CD4-positive, alpha-beta memory T cell (primary cell): ENCODE measurements around the gene RABGAP1L. TPM values are rescaled to one million over a fixed set of nuclear protein-coding genes. Genes with fewer than 3 reads are reported as not detected.
"Not testable (repeated sequence)": the region's sequence is repeated elsewhere in the genome, so short reads cannot be mapped to it uniquely, and the experiment has no call there.

Source experiments
- CTCF ChIA-PET: fragments of 350-600 bp; sonication (Branson Sonifier 250); formaldehyde crosslinking; loops from one replicate; lab custom pipeline; 2021; ENCODE audit warnings: inconsistent platforms; ENCODE audit not compliant: partially characterized antibody; lab: Charles Lee
- POLR2A ChIA-PET: fragments of 350-600 bp; sonication (Branson Sonifier 250); formaldehyde crosslinking; loops from one replicate; lab custom pipeline; 2021; ENCODE audit not compliant: partially characterized antibody; lab: Charles Lee
- DNase-seq, 5 donors: peaks; one replicate each; pipeline versions ENCODE4 v3.0.0 to v3.0.0-alpha.2; 2020 to 2022; ENCODE audit warnings: mixed read lengths in 1 of 5
- H3K27ac ChIP-seq: one replicate; pipeline ENCODE4 v1.7.0; 2013; ENCODE audit warnings: low read depth, low read length
- H3K27me3 ChIP-seq: 2 replicates; pipeline ENCODE4 v1.7.0; 2013; ENCODE audit warnings: mild to moderate bottlenecking, low read length, moderate library complexity; ENCODE audit not compliant: insufficient read depth
- H3K36me3 ChIP-seq: 2 replicates; pipeline ENCODE4 v1.7.0; 2013; ENCODE audit warnings: mild to moderate bottlenecking, low read length, moderate library complexity; ENCODE audit not compliant: insufficient read depth
- H3K4me1 ChIP-seq: 2 replicates; pipeline ENCODE4 v1.7.0; 2013; ENCODE audit warnings: mild to moderate bottlenecking, low read length, moderate library complexity; ENCODE audit not compliant: insufficient read depth
- H3K4me3 ChIP-seq, 2 donors: one replicate each; pipeline ENCODE4 v1.7.0; 2013; ENCODE audit warnings: low read length in 2 of 2, mild to moderate bottlenecking in 1 of 2
- H3K9me3 ChIP-seq, 2 donors: one replicate each; pipeline ENCODE4 v1.7.0; 2013; ENCODE audit warnings: low read length in 2 of 2, control low read depth in 1 of 2; ENCODE audit not compliant: control insufficient read depth in 1 of 2
- H3K27ac Mint-ChIP-seq, 7 donors: one replicate each; pipeline ENCODE4 v1.8.0; 2020 to 2021; ENCODE audit warnings: mixed read lengths in 7 of 7, mild to moderate bottlenecking in 6 of 7, inconsistent platforms in 3 of 7, moderate library complexity in 3 of 7
- H3K27me3 Mint-ChIP-seq, 2 donors: one replicate each; pipeline ENCODE4 v1.8.0; 2020 to 2021; ENCODE audit warnings: mixed read lengths in 2 of 2
- H3K36me3 Mint-ChIP-seq, 2 donors: one replicate each; pipeline ENCODE4 v1.8.0; 2020 to 2021; ENCODE audit warnings: mixed read lengths in 2 of 2, inconsistent platforms in 1 of 2, mild to moderate bottlenecking in 1 of 2
- H3K4me1 Mint-ChIP-seq, 4 donors: one replicate each; pipeline ENCODE4 v1.8.0; 2020 to 2021; ENCODE audit warnings: mixed read lengths in 4 of 4, mild to moderate bottlenecking in 1 of 4
- H3K4me3 Mint-ChIP-seq, 8 donors: one replicate each; pipeline ENCODE4 v1.8.0; 2020 to 2021; ENCODE audit warnings: mixed read lengths in 8 of 8, mild to moderate bottlenecking in 7 of 8, moderate library complexity in 6 of 8, inconsistent platforms in 3 of 8
- H3K9me3 Mint-ChIP-seq, 8 donors: one replicate each; pipeline ENCODE4 v1.8.0; 2020 to 2021; ENCODE audit warnings: mixed read lengths in 8 of 8, mild to moderate bottlenecking in 5 of 8, inconsistent platforms in 3 of 8, moderate library complexity in 1 of 8
- intact Hi-C: fragments of 100-400 bp; cut with micrococcal nuclease; formaldehyde crosslinking; loops from one replicate; pipeline ENCODE4 v1.15.1; 2023
- polyA plus RNA-seq, 2 donors: library from polyadenylated mRNA; unstranded; fragments of 300-500 nt; fragmentation: Illumina TruSeq; gene quantifications; one replicate each; pipeline ENCODE4 v1.2.3, GENCODE V29; 2021
- total RNA-seq, 2 experiments: library from RNA; stranded (reverse); gene quantifications; one replicate each; pipeline ENCODE4 v1.2.3, GENCODE V29; 2021

Gene RABGAP1L
- total and polyA plus RNA-seq, 4 experiments from 2014 or later = 75.7 to 114 (median 96.8) TPM

DNA sequence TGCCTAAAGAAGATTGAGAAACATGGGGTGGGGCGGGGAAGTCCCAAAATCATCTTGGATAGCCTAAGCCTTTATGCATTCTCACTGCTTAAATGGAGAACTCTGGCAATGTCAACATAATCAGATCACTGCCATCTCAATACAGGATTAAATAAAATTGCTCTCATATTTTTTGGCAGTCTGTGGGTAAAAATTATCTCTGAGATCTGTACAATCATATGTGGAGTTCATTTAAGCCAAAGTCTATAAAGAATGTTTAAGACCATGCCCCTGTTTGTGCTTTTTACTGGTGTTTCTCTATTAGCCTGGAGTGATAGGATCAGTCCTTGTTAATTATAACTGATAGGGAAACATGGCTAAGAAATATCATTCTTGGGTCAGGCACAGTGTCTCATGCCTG, 424.8 kb downstream of the RABGAP1L start:
- H3K4me3 ChIP-seq = no peak overlapping the region
- H3K36me3 ChIP-seq = no peaks in the 10 kb centered on the region
- ChIA-PET CTCF (no interaction called here), POLR2A (no interaction called here)
- Mint-ChIP-seq H3K4me1 (peaks cover 0 to 6% (median under 1%) of the 10 kb centered on the region in 4 donors), H3K4me3 (no peak overlapping the region), H3K27ac (peak overlapping the region in 1 of 7 donors; percentile 53), H3K36me3 (peaks cover 48 to 55% of the 10 kb centered on the region in 2 donors), H3K9me3 (peaks cover 4 to 26% (median 18%) of the 10 kb centered on the region in 8 donors), H3K27me3 (no peaks in the 10 kb centered on the region)
- H3K9me3 ChIP-seq = peaks cover 0 to 3% of the 10 kb centered on the region in 2 donors
- intact Hi-C loops = no loop called here
- no peak overlapping the region for H3K27ac ChIP-seq
- H3K4me1 ChIP-seq = no peaks in the 10 kb centered on the region
- no peak for DNase-seq
- H3K27me3 ChIP-seq = no peaks in the 10 kb centered on the region

DNA sequence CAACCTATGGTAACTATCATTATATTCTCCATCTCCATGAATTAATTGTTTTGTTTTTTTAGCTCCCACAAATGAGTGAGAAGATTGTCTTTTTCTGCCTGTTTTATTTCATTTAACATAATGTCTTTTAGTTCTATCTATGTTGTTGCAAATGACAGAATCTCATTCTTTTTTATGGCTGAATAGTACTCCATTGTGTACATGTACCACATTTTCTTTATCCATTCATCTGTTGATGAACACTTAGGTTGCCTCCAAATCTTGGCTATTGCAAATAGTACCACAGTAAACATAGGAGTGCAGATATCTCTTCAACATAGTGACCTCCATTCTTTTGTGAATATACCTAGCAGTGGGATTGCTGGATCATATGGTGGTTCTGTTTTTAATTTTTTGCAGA, 429.3 kb downstream of the RABGAP1L start:
- H3K9me3 ChIP-seq, POLR2A ChIA-PET, H3K4me3 Mint-ChIP-seq, intact Hi-C loops, H3K36me3 ChIP-seq, H3K4me3 ChIP-seq, H3K4me1 Mint-ChIP-seq, H3K27me3 Mint-ChIP-seq, H3K27ac ChIP-seq, DNase-seq, CTCF ChIA-PET, H3K27ac Mint-ChIP-seq, H3K27me3 ChIP-seq, H3K4me1 ChIP-seq: not testable (repeated sequence)
- Mint-ChIP-seq H3K36me3 (peaks cover 37 to 45% of the 10 kb centered on the region in 2 donors), H3K9me3 (peaks cover 3 to 28% (median 18%) of the 10 kb centered on the region in 8 donors)

DNA sequence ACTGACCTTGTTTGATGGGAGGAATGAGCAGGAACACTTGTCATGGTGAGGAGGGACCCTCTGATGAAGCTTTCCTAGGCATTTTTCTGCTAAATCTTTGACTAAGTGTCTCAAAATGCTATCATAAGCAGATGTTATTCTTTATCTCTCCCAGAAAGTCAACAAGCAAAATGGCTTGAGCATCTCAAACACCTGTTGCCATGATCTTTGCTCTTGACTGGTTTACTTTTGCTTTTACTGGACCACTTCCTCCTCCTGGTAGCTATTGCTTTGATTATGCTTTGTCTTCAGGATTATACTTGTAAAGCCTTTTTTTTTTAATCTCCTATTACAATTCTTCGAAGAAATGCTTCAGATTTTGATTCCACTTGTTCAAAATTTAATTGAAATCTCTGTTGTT, 445.9 kb downstream of the RABGAP1L start:
- intact Hi-C loops = no loop called here
- Histone ChIP-seq H3K36me3 (no peaks in the 10 kb centered on the region), H3K4me1 (no peaks in the 10 kb centered on the region), H3K4me3 (no peak overlapping the region), H3K27me3 (no peaks in the 10 kb centered on the region), H3K27ac (no peak overlapping the region), H3K9me3 (no peaks in the 10 kb centered on the region)
- Mint-ChIP-seq H3K36me3 (peaks cover 47 to 49% of the 10 kb centered on the region in 2 donors), H3K4me3 (no peak overlapping the region), H3K4me1 (peaks cover 1 to 9% (median 4%) of the 10 kb centered on the region in 4 donors), H3K27ac (no peak overlapping the region), H3K9me3 (peaks cover 3 to 12% (median 5%) of the 10 kb centered on the region in 8 donors), H3K27me3 (no peaks in the 10 kb centered on the region)
- CTCF ChIA-PET = no interaction called here
- DNase-seq = no peak
- POLR2A ChIA-PET = no interaction called here

DNA sequence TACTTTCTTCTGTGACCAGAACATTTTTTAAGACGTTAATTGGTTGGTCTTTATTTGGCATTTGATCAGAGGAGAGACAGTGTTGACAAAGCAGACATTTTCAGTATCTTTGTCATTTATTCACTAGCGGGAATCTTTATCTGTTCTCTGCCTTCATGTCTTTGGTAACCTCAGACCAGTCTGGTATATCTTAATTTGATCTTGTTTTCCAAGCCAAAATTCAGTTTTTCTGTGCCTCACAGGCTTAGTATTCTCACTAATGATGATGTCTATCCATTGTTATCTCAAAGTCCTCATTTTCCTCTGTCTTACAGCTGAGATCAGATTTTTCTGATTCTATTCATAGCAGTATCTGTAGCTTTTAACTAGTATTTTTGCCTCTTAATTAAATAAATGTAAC, 447.2 kb downstream of the RABGAP1L start:
- Mint-ChIP-seq H3K4me1 (peaks cover 1 to 9% (median 4%) of the 10 kb centered on the region in 4 donors), H3K4me3 (no peak overlapping the region), H3K36me3 (peaks cover 39 to 42% of the 10 kb centered on the region in 2 donors), H3K27me3 (no peaks in the 10 kb centered on the region), H3K27ac (peak overlapping the region in 1 of 7 donors; percentile 61), H3K9me3 (peaks cover 3 to 12% (median 6%) of the 10 kb centered on the region in 8 donors)
- H3K27ac ChIP-seq = no peak overlapping the region
- no peak overlapping the region for H3K4me3 ChIP-seq
- no peaks in the 10 kb centered on the region for H3K9me3 ChIP-seq
- ChIA-PET POLR2A (no interaction called here), CTCF (no interaction called here)
- no peak for DNase-seq
- H3K4me1 ChIP-seq = no peaks in the 10 kb centered on the region
- intact Hi-C loops = no loop called here
- H3K27me3 ChIP-seq = no peaks in the 10 kb centered on the region
- no peaks in the 10 kb centered on the region for H3K36me3 ChIP-seq

DNA sequence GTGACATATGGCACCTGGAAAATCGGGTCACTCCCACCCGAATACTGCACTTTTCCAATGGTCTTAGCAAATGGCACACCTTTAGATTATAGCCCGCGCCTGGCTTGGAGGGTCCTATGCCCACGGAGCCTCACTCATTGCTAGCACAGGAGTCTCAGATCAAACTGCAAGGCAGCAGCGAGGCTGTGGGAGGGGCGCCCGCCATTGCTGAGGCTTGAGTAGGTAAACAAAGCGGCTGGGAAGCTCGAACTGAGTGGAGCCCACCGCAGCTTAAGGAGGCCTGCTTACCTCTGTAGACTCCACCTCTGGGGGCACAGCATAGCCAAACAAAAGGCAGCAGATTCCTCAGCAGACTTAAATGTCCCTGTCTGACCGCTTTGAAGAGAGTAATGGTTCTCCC, 458.6 kb downstream of the RABGAP1L start:
- H3K36me3 ChIP-seq, H3K4me3 Mint-ChIP-seq, H3K27ac ChIP-seq, POLR2A ChIA-PET, DNase-seq, H3K4me3 ChIP-seq, H3K4me1 Mint-ChIP-seq, H3K4me1 ChIP-seq, H3K27me3 ChIP-seq, H3K27me3 Mint-ChIP-seq, intact Hi-C loops, CTCF ChIA-PET, H3K9me3 ChIP-seq, H3K27ac Mint-ChIP-seq: not testable (repeated sequence)
- peaks cover 31 to 48% of the 10 kb centered on the region in 2 donors for H3K36me3 Mint-ChIP-seq
- peaks cover 0 to 17% (median 9%) of the 10 kb centered on the region in 8 donors for H3K9me3 Mint-ChIP-seq

DNA sequence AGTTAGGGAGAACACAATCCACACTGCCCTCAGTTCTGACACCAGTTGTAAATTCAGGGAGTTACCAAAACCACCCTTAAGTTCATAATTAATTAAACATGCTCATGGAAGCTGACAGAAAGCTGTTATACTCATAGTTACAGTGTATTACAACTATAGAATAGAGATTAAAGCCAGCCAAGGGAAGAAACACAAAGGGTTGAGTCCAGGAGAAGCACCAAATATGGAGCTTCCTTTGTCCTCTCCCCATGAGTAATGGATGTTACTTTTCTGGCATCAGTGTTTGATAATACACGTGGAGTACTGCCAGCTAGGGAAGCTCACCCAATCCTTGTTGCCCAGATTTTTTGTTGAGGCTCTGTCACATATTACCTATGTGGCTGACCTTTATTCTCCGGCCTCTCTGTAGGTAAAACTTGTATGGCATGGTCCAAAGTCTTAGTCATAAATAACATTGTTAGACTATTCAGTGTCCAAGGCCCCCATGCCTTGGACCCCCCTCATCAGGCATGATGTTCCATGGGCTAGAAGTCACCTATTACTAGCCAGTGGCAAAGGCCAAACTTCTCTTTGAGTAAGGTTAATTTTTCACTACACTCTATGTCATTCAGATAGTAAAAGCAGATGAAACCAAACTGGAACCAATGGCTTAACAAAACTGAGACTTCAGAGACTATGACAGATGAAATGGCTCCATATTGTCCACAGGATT, 464.2 kb downstream of the RABGAP1L start:
- Mint-ChIP-seq H3K27me3 (no peaks in the 10 kb centered on the region), H3K9me3 (peaks cover 0 to 22% (median 8%) of the 10 kb centered on the region in 8 donors), H3K36me3 (peaks cover 28 to 42% of the 10 kb centered on the region in 2 donors), H3K4me3 (no peak overlapping the region), H3K4me1 (peaks cover 0 to 1% (median under 1%) of the 10 kb centered on the region in 4 donors), H3K27ac (no peak overlapping the region)
- Histone ChIP-seq H3K27me3 (no peaks in the 10 kb centered on the region), H3K9me3 (no peaks in the 10 kb centered on the region), H3K4me3 (no peak overlapping the region), H3K4me1 (no peaks in the 10 kb centered on the region), H3K36me3 (peaks cover 3% of the 10 kb centered on the region), H3K27ac (no peak overlapping the region)
- CTCF ChIA-PET = no interaction called here
- POLR2A ChIA-PET = no interaction called here
- intact Hi-C loops = no loop called here
- no peak for DNase-seq

- POLR2A ChIA-PET = interaction anchor here (1.0 kb wide), 1 partner anchor 403 kb away, joined by 3 read pairs; no protein-coding TSS in a partner anchor
- intact Hi-C loops = no loop called here
Measured at GRCh38 chr1:174626031-174627025, 467.0 kb downstream of the RABGAP1L start.

More at GRCh38 chr1:174626031-174627025, 467.0 kb downstream of the RABGAP1L start:
- Mint-ChIP-seq H3K27me3 (no peaks in the 10 kb centered on the region), H3K36me3 (peaks cover 22 to 31% of the 10 kb centered on the region in 2 donors), H3K4me1 (peaks cover 0 to 1% (median under 1%) of the 10 kb centered on the region in 4 donors), H3K4me3 (no peak overlapping the region), H3K9me3 (peaks cover 0 to 15% (median 6%) of the 10 kb centered on the region in 8 donors), H3K27ac (no peak overlapping the region)
- H3K27me3 ChIP-seq = no peaks in the 10 kb centered on the region
- H3K27ac ChIP-seq = no peak overlapping the region
- peaks cover 3% of the 10 kb centered on the region for H3K36me3 ChIP-seq
- CTCF ChIA-PET = no interaction called here
- no peaks in the 10 kb centered on the region for H3K9me3 ChIP-seq
- H3K4me3 ChIP-seq = no peak overlapping the region
- no peaks in the 10 kb centered on the region for H3K4me1 ChIP-seq
- DNase-seq = no peak
